ENCODE measurements around the gene P4HB.

DNA sequence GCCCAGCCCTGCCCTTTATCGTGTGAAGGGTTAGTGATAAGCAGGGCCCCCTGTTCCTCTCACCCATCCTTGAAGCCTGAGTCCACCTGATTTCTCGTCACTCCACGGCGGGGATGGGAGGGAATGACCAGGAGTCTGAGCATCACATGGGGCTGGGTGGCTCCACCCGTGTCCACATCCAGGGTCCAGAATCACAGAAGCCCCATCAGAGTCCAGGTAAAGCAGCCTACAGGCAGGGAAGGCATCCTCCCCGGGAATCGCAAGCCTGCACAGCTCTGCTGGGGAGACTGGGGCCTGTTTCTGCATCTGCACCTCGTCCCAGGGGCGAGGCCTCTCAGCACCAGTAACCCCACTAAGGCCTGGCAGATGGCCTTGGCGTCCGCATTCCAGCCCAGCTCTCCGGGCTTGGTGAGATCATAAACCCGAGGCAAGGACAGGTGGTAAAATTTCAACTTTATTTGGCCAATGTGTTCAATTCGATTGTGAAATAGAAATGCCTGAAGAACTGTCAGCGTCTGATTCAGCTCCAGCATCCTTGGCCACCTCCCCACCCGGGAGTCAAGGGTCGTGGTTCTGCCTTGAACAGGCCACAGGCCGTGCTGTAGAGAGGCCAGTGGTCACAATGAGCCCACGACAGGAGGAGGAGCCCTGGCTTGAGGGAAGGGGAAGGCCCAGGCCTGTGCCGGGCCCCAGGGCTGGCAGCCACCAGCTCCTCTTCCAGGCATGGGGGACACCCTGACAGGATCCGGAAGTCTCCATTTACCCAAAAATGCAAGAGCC is 17.4 kb downstream of the P4HB start:
- TF ChIP-seq, protein P1, sequence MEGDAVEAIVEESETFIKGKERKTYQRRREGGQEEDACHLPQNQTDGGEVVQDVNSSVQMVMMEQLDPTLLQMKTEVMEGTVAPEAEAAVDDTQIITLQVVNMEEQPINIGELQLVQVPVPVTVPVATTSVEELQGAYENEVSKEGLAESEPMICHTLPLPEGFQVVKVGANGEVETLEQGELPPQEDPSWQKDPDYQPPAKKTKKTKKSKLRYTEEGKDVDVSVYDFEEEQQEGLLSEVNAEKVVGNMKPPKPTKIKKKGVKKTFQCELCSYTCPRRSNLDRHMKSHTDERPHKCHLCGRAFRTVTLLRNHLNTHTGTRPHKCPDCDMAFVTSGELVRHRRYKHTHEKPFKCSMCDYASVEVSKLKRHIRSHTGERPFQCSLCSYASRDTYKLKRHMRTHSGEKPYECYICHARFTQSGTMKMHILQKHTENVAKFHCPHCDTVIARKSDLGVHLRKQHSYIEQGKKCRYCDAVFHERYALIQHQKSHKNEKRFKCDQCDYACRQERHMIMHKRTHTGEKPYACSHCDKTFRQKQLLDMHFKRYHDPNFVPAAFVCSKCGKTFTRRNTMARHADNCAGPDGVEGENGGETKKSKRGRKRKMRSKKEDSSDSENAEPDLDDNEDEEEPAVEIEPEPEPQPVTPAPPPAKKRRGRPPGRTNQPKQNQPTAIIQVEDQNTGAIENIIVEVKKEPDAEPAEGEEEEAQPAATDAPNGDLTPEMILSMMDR (IDR thresholded peaks at IDR 0.05) = no peak
- no peak for TF ChIP-seq POLR2A (IDR thresholded peaks at IDR 0.05)

All from lower leg skin (tissue), 3 donors.